Measurements from ENCODE around the gene POLN. TPM values are rescaled to one million over a fixed set of nuclear protein-coding genes. Genes with fewer than 3 reads are reported as not detected.

POLN gene
- total RNA-seq, 1 donor from 2014 or later, result 8.6 TPM

DNA sequence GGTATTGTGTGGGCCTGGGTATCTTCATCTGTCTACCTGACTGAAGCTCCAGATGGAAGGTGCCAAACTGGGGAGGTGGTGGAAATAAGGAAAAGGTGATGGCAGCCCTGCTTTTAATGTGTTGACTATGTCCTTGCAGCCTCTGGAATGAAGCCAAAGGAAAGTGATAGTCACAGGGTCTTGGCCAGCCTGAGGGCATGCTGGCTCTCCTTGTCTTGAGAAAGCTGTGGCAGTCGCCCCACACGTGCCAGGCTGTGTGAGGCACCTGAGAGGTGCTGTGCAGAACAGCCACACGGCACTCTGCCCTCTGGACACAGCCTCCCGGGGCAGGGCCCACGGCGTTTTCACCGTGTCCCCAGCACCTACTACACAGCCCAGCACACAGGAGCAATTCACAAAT is 105.2 kb downstream of the POLN start:
- FAIRE-seq (no peak), DNase-seq (ENCODE audit: low spot score in 2 of 2) (no peak)

DNA sequence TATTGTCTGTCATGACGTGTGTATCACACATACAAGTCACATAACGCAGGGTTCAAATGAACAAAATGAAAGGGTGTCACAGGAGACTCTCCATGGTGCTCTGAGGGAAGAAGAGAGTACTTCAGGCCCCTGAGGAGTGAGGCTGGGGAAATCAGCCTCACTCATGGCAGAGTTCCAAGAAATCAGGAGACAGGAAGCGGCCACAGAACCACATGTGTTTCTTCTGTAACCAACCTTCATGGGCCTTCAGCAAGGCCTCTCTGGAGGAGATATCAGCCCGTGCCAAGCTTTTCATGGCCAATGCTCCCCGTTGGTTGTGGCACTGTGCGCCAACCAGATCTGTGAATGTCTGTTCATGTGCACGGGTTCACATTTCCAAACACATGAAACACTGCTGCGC is 106.8 kb downstream of the POLN start:
- DNase-seq (ENCODE audit: low spot score in 2 of 2), result no peak
- no peak for FAIRE-seq

DNA sequence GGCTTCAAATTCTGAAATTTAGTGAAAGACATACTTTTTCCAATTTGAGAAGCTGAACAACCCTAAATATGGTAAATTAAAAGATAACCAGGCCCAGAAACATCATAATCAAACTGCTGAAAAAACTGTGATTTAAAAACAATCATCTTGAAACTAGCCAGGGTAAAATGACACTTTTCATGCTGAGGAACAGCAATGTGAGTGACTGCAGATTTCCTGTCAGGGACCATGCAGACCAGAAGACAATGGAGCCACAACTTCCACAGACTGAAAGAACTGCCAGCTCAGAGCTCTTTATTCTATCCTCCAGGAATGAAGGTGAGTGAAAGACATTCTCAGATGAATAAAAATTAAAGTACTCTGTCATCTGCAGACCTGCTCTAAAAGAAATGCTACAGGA is 109.5 kb downstream of the POLN start:
- FAIRE-seq (no peak), DNase-seq (ENCODE audit: low spot score in 2 of 2) (no peak)

DNA sequence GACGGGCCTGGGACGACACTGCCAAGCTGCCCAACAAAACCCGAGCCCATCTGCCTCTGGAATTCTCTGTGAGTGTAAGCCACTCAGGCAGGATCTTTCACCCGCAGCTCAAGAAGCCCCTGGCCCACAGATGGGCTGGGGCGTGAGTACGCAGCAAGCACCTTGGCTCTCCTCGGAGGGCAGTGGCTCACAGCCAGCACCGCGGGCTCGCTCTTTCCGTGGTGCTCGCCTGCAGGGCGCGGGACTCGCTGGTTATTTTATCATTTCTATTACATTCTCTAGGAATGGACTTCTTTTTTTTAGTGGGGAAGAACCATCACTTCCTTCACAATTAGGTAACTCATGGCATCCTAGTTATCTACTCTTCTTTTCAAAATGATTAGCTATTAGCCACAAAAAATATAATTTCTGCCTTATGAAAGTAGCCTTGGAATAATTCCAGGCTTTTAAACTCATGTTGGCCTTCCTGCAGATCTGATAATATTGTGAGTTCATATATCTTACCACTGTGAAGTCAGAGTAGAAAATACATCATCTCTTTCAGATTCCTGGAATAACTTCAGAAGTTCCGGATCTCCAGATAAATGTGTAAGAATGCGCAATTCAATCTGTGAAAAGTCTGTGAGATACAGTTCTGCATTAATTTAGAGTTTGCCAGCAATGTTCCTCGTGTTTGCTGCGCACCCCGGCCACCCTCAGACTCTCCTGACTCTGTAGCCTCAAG is 114.2 kb downstream of the POLN start:
- no peak for DNase-seq (ENCODE audit: low spot score in 2 of 2)
- no peak for FAIRE-seq

DNA sequence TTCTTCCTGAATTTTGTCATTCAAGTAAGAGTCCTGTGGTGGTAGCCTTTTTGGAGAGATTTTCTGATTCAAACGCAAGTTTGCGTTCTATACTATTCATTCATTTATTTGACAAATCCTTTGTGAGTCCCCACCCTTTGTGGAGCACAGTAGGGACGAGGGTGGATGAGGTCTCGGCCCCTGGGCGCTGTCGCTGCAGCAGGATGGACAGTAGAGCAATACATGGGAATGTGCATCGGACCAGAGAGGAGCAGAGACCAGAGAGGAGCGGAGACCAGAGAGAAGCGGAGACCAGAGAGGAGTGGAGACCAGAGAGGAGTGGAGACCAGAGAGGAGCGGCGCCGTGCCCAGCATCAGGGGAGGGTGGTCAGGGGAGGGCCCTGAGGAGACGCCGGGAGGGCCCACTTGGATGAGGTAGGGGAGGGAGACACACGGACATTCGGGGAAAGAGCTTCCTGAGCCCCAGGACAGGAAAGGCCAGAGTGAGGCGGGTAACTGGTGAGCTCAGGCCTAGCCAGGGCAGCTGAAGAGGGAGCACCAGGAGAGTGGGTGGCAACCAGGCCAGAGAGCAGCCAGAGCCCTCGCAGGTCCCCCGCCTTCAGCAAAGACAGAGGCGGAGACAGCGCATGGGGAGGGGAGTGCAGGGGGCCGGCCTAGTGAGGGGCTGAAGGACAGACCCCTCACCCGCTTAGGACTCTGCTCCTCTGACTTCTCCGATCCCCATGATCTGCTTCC is 115.4 kb downstream of the POLN start:
- no peak for DNase-seq (ENCODE audit: low spot score in 2 of 2)

DNA sequence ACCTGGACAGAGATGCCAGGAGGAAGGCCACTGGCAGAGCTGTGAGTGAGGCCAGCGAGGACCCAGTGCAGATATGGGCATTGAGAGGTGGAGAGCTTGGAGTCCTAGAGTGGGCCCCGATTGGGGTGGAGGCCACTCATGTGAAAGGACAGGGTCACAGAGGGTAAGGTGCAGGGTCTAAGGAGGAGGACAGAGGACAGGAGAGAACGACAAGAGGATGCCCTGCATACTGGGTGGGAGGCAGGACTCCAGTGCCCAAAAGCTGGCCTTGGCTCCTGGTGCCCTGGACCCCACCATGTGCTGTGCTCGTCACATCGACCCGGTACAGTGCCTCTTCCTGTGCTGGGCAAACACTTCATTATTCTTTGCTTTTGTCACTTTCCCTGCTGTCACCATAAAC is 116.1 kb downstream of the POLN start:
- DNase-seq (ENCODE audit: low spot score in 2 of 2) (no peak), FAIRE-seq (no peak)

More for the DNA sequence above, 115.4 kb downstream of the POLN start:
- no peak for FAIRE-seq

DNA sequence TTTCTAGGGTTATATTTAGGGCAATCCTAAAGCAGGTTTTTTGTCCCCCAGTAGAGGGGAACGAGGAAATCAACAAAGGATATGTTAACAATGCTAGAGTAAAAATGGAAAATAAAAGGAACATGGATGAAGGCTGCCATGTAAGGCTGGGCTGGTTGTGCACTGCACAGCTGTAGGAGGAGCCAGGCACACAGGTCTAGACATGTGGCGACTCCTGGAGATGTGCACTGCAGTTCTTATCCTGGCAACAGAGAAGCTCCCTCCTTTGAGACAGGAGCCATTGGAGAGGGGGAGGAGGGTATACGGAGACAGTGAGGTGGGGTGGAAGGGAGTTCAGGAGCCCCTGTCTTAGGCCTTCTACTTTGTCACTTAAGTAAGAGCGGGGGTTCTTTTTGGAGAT is 116.9 kb downstream of the POLN start:
- FAIRE-seq (no peak), DNase-seq (ENCODE audit: low spot score in 2 of 2) (no peak)

DNA sequence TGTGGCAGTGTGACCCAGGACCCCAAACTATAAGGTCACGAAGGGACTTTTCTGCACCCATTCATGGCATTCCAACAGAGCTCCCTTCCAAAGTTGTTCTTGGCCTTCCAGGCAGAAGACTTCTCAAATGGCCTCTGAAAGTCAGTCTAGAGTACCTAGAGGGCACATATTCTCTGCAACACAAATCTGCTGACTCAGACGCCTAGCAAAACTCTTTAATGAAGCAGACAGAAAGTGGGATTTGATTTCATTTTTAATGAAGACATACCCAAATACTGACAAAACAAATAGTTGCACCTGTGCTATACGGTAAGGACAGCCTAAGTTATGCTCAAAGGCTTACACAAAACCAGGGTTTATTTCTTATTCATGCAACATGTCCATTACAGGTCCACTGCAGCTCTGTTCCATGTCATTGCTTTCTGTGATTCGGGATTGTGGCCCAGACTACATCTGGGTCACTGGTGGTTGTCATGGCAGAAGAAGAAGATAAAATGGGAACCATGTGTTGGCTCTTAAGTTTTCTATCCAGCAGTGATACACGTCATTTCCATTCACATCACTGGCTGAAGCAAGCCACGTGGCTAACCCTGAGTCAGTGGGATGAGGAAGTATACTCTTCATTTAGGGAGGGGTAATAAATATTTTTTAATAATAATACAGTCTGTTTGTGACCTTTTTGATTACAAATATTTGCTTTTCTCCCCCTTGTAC is 125.1 kb downstream of the POLN start:
- DNase-seq (ENCODE audit: low spot score in 2 of 2) (no peak), FAIRE-seq (no peak)

DNA sequence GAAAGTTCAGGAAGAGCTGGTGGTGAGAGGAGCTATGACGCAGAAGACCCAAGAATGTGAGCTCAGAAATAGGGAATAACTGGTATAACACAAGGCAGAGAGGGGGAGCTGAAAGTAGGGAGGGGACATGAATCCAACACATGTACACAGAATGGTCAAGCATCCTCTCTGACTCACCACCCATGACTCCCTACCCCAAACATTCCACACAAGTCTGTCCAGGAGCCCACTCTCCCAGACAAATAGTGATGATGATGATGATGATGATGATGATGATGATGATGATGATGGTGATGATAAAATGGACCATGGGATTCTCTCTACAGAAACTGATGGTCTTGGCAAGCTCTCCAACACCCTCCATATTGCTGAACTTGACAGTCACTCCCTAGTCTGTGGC is 136.4 kb downstream of the POLN start:
- DNase-seq (ENCODE audit: low spot score in 2 of 2) (no peak), FAIRE-seq (no peak)

DNA sequence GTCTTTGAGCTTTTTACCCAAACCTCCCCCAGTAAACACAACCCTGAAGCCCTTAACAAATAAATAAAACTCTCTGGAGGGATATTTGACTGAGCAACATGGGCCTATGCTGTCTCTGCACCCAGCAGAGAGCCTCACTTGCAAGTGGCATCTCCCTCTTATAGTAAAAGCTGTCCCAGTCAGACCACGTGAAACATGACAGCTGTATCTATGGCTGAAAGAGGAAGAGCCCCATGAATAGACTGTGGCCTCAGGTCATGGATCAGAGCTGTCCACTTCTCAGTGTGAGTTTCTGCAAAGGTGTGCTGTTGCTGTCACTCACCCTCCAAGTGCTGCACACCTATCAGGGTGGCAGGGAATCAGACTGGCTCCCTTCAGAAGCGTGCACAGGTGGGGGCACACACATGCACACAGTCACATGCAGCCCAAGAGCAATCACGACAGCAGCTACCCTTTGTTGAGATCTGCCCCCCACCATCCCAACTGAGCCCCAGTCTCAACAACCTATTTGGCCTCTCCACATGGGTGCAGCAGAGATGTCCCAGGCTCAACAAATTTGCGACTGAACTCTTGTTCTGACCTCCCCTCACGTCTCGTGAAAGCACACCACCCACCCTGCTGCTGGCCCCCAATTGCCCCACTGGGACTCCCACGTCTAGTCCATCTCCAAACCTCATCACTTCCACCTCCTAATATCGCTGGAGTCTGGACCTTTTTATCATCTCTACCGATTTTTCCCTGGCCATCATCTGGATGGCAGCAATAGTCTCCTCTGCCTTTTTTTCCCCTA is 137.2 kb downstream of the POLN start:
- FAIRE-seq (no peak), DNase-seq (ENCODE audit: low spot score in 2 of 2) (no peak)

DNA sequence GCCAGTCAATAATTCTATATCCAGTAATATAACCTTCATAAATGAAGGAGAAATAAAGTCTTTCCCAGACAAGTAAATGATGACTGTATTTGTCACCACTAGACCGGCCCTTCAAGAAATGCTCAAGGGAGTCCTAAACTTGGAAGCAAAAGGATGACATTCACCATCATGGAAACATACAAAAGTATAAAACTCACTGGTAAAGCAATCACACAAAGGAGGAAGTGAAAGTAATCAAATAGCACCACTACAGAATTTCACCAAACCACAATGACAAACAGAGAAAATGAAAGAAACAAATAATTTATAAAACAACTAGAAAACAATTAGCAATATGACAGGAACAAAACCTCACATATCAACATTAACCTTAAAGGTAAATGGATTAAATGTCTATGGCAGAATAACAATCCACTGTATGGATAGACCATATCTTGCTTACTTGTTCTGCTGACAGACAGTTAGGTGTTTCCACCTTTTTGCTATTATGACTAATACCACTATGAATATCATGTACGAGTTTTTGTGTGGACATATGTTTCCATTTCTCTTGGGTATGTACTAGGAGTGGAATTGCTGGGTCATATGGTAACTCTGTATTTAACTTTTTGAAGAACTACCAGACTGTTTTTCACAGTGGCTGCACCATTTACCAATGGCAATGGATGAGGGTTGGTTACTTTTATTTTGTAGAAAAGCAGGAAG is 137.9 kb downstream of the POLN start:
- FAIRE-seq, result no peak

DNA sequence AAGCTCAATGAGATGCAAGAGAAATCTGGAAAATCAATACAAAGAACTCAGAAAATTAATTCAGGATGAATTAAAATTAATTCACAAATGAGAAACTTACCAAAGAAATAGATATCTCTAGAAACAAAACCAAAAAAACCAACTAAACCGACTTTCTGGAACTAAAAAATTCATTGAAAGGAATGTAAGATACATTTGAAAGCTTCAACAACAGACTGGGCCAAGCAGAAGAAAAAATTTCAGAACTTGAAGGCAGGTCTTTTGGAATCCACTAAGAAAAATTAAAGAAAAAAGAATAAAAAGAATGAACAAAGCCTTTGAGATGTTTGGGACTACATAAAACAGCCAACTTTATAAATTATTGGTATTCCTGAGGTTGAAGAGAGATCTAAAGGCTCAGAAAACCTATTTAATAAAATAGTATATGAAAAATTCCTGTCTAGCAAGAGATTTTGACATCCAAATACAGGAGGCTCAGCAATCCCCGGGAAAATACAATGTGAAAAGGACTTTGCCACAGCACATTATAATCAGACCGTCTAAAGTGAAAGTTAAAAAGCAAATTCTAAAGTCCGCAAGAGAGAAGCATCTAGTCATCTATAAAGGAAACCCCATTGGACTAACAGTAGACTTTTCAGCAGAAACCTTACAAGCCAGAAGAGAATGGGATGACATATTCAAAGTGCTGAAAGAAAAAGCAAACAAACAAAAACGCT is 138.6 kb downstream of the POLN start:
- FAIRE-seq (peak; percentile 30), DNase-seq (ENCODE audit: low spot score in 2 of 2) (no peak)

More for the DNA sequence above, 137.9 kb downstream of the POLN start:
- DNase-seq (ENCODE audit: low spot score in 2 of 2), result no peak

DNA sequence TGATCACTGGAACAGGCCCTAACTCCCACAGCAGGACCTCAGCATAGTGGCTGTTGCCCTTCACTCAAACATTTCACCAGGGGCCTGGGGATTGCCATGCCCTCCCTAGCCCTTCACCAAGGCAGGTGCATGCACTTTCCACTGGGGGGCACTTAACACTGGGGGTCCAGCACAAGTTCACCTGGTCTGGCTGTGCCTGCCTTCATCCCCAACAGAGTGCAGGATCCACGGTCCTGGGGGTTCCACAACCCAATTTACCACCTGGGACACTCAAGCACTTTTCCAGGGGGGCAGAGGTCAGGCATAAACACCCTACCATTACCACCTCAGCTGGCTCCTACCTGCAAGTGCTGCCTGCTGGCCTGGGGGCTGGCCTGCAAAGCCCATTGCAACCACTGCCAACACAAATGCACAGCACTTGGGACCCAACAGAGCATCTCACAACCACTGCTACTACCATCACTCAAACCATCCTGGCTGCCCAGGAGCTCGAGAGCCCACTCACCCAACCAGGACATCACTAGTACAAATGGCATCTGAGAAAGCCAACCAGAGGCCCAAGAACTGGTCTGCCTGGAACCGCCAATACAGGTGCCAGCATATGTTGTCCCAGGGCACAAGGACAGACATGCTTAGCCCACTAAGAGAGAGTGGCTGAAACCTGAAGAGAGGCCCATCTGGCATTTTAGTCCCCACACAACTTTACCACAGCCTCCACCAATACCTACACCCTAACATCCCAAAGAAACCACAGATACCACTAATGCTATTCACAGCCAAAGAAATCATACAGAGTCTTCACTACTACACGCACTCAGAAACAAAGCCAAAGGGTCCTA is 139.7 kb downstream of the POLN start:
- DNase-seq (ENCODE audit: low spot score in 2 of 2) (no peak), FAIRE-seq (no peak)

DNA sequence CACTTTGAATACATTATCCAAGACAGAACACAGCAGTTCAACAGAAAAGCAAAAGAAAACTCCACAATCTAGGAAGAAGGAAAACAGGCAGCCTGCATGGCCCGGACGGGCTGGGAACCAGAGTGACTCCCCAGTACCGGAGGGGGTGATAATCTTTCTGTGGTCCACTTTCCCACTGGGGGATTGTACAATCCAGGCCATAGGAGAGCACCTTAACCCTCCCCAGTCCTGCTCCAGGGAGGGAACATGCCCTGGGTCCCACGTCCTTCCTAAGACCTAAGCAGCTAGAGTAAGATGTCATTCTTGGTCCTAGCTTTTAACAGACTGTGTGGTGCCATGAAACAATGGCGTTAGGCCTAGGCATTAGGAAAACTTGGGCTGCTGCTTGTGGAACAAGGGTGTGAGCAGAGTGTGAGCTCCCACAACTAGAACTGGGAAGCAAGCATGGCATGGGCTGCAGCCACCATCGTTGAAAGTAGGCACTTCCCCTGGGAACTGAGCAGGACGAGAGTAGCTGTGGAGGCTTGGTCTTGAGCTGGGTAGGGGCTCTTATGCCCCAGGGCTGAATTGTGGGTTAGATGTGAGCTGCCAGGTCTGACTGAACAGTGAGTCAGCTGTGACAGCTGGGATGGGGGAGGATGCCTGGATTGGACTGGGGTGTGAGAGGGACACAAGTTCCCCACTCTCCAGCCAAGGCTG is 140.4 kb downstream of the POLN start:
- DNase-seq (ENCODE audit: low spot score in 2 of 2) (no peak), FAIRE-seq (no peak)

DNA sequence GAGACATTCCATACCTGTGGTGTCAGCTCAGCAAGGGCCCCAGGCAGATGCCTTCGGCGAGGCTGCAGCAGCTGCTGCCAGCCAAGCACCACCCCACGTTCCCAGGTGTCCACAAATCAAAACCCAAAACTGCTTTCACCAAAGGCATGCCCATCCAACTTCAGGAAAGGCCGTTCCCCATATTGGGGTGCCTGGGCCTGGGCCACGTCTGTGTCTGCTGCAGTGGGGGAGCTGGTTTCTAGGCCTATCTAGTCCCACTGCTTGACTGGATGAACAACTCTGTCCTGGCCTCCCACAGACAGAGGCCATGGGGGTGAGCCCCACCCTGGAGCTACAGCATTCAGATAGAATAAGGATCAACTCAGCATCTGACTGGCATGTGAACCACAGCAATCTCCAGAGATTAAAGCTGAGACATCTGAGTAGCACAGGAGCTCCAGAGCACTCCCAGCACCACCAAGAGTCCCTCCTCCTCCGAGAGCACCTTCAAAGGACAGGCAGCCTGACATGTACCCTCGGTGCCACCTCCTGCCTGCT is 145.8 kb downstream of the POLN start:
- FAIRE-seq, result no peak
- no peak for DNase-seq (ENCODE audit: low spot score in 2 of 2)

DNA sequence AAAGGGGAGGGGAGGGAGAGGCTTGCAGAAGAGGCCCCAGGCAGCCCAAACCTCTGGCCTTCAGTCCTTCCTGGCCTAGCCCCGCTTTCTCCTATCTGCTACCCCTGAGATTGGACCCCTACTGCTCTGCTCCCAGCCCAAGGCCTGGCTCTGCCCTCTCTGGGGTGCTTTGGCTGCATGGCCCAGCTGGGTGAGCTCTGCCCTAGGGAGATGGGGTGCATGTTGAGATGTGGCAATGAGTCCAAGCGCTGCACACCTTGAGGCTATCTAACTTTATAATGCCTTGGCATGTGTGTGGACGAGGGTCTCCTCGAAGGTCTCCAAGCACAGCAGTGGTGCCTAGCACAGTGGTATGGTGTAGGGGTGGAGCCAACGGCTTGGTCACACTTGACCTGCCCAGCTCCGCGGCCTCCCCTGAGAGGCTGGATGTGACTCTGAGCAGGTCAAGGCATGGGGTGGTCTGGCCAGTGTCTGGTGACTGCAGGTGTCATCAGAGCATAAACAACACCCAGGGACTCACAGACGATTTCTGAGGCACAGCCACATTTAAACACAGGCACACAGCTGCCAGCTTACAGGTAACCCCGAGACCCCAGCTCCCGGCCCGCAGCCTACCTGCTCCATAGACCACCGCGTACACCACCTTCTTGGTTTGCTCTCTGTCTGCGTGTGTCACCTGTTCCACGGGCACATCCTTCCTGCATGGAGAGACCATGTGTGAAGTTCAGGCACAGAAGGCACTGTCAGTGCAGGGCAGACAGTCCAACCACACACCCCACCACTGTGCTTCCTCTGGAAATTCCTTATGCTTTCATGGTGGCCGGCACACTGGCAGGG is 146.5 kb downstream of the POLN start:
- no peak for FAIRE-seq

DNA sequence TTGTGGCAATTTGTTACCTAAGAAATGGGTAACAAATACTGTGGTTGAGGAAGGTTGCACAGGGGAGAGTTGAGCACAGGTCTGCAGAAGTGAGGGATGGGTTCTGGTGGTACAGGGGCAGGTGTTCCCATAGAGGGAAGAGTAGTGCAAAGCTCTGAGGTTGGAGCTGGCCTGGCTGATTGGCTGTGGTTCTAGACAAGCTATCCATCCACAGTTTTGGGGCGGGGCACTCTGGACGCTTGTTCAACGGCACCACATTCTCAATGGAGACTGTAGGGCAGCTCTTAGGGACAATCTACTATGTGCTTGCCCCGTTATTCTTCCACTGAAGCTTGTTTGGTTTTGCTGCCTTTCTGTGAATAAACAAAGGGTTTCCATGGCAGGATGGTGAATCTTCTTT is 147.4 kb downstream of the POLN start:
- DNase-seq (ENCODE audit: low spot score in 2 of 2), result no peak
- no peak for FAIRE-seq

More for the DNA sequence above, 146.5 kb downstream of the POLN start:
- DNase-seq (ENCODE audit: low spot score in 2 of 2), result no peak

Data from frontal cortex (tissue), 4 donors.